Left ventricle myocardium superior (tissue), 1 donor: Measurements from ENCODE around the gene PLXNA4. TPM values are rescaled to one million over a fixed set of nuclear protein-coding genes. Genes with fewer than 3 reads are reported as not detected.

Experiments
- ATAC-seq: fragments of 200-7000 bp; cut with Tn5 transposase; one replicate; pipeline ENCODE4 v1.9.1; 2020; ENCODE audit warnings: mild to moderate bottlenecking, moderate library complexity
- DNase-seq: peaks from one replicate; pipeline ENCODE4 v3.0.0-alpha.2; 2020
- intact Hi-C: fragments of 100-400 bp; cut with micrococcal nuclease; formaldehyde crosslinking; loops from one replicate; pipeline ENCODE4 v1.11.0; 2022
- total RNA-seq: library from RNA; stranded (reverse); fragmentation: NEBNext Ultra II Directional; extraction: Animal tissue kit (Norgen Biotek cat#: 25700); gene quantifications from one replicate; pipeline ENCODE4 v1.2.1, GENCODE V29; 2021
- donor health status: DM: no; HTN: yes; CAD: no; lungs with severe emphysema.

PLXNA4 gene
- total RNA-seq, 1 donor from 2014 or later = 19.2 TPM

DNA sequence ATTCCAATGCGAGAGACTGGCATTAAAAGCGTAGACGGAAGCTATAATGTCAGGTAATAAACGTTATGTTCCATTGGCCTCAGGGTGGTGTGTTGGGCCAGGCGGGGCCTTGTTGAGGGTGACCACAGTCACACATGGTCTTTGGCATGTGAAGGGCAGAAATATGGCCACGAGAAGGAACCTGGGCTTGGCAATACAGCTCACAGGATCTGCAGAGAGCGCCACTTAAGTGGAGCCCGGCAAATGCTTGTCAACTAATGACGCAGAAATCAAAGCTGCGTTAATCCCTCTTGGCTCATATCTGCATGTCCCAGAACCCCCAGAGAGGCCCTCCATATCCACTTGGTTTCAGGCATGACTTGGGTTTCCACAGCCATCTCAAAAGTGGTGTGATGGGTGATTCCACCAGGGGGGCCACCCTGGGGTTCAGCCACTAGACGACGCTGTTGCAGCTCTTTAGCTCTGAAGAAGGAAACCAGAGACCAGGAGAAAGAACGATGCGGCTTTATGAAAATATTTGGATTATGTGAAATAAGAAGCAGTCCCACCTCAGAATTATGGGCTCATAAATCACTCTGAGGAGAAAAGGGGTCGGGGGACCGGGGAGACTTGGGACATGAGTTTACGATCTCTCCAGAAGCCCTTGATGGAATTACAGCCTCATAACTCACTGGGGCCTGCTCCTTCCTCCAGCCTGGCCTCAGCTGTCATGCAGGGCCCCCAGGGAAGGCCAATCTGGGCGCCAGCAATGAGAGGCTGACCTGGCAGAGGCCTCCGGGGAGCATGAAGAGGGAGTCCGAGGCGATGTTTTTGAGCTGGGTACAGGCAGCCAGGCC, 462.5 kb downstream of the PLXNA4 start:
- ATAC-seq = no peak
- intact Hi-C loops = no loop called here
- DNase-seq = no peak

DNA sequence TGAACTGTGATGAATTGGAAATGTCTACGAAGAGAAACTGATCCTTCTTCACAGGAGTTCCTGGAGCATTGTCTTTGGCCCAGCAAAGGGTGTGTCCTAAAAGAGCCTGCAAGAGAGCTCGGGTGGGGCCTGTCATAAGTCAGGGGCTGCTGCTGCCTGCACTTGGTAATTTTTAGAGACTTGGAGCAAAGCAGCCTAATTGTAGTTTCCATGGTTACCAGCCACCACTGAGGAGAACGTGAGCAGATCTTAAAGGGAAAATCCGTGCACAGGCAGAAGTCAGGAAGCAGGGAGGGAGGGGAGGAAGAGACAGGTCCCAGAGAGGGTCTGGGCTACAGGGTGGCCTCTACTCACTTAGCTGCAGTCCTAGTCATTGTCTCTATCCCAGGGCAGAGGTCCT, 463.6 kb downstream of the PLXNA4 start:
- intact Hi-C loops = no loop called here
- DNase-seq (no peak), ATAC-seq (no peak)

DNA sequence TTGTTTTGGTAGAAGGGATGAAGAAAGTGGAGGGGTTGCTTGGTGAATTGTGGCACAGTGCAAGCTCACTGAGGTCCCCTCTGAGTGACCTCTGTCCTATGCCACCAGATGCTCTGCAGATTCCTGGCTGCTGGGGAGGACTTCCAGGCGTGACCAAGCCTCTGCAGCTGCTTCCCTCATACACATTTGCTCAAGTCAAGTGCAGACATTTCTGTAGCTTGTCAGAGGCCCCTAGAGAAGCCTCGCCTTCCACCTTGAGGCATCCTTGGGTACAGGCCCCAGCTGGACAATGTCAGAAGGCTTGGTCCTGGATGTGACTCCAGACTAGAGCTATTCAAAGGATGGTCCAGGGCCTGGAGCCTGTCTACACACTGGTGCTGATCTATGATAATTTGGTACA, 464.2 kb downstream of the PLXNA4 start:
- no peak for ATAC-seq
- intact Hi-C loops = no loop called here
- DNase-seq = no peak

DNA sequence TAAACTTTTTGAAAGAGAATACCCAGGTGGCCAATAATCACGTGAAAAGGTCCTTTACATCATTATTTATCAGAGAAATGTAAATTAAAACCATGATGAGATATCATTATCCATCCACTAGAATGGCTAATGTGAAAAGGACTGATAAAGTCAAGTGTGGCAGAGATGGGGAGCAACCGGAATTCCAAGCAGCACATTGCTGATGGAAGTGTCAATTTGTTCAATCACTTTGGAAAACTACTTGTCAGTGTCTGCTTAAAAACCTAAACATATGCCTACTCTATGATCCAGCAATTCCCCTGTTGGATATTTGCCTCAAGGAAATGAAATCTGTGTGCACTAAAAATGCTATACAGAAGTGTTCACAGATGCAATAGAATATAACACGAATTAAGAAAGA, 465.6 kb downstream of the PLXNA4 start:
- intact Hi-C loops = no loop called here
- no peak for ATAC-seq
- no peak for DNase-seq

DNA sequence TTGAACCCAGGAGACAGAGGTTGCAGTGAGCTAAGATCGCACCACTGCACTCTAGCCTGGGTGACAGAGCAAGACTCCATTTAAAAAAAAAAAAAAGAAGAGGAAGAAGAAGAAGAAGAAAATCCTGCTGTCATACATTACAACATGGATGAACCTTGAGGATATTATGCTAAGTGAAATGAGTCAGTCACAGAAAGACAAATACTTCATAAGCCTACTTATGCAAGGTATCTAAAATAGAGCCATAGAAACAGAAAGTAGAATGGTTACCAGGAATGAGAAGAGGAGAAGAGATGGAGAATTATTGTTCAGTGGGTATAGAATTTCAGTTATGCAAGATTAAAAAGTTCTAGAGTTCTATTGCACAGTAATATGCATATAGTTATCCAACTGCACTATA, 466.5 kb downstream of the PLXNA4 start:
- intact Hi-C loops = no loop called here
- DNase-seq = no peak
- ATAC-seq = no peak

DNA sequence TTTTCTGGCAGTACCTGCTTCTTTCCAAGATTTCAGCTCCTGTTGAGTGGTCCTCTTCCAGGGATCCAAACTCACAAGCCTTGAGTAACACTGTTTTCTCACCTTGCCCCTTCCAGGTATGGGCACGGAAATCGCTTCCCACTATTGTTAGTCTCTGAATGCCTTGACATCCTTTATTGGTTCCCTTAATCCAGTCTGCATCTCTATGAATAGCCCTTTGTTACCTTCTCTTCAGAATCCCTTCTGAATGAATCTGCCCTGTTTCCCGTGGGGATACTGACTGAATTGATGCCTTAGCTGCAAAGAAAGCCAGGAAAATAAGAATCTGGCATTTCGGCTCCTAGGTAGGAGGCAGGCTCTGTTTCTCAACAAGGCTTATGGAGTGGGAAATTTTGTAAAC, 467.7 kb downstream of the PLXNA4 start:
- intact Hi-C loops = no loop called here
- ATAC-seq = no peak
- DNase-seq = no peak

DNA sequence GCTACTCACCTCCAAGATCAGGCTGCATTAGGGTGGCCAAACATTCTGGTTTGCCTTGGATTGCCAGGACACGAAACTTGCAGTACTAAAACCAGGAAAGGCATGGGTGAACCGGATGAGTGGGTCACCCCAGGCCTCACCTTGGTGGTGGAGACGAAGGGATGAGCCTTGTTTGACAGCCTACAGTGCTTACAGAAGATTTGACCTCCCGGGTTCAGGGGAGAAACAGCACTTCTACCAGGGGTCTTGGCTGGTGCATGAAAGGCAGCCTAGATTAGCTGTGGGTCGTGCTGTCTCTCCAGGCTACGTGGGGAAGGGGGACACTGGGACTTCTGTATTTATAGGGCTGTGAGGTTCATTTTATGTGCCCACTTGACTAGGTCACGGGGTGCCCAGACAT, 469.8 kb downstream of the PLXNA4 start:
- intact Hi-C loops = no loop called here
- ATAC-seq = no peak
- no peak for DNase-seq

DNA sequence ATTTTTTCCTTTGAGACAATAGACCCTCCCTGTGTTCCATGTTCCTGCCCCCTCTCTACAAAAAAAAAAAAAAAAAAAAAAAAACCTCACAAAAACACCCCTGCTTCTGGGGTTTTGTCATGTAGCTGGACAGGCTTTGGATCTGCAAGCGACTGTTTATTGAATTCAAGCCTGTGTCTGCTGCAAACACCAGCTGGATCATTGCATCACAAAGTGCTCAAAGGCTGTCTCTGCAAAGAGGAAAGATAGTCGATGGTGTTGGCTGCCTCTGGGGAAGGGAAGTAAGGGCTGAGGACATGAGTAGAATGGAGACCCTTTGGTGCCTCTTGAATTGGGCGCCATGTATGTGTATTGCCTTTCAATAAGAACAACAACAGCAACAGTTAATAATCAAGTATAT, 471.2 kb downstream of the PLXNA4 start:
- intact Hi-C loops = no loop called here
- ATAC-seq (no peak), DNase-seq (no peak)

DNA sequence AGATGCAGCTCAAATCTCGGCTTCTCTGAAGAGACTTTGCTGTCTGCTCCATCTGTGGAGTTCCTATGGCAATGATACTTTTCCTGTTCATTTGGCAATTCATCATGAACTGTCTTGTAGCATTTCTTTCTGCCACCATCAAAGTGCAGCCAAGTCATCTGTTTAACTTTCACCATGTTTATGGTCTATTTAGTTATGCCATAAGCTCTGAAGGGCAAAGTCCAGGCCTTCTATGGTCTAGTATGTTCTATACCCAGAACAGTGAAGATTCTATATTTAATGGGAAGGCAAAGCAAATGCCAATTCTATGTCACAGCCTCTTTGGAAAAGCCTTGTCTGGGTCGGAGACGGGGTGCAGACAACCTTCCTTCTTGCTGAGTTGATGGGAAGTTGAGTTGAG, 472.6 kb downstream of the PLXNA4 start:
- intact Hi-C loops = no loop called here
- DNase-seq (no peak), ATAC-seq (no peak)

DNA sequence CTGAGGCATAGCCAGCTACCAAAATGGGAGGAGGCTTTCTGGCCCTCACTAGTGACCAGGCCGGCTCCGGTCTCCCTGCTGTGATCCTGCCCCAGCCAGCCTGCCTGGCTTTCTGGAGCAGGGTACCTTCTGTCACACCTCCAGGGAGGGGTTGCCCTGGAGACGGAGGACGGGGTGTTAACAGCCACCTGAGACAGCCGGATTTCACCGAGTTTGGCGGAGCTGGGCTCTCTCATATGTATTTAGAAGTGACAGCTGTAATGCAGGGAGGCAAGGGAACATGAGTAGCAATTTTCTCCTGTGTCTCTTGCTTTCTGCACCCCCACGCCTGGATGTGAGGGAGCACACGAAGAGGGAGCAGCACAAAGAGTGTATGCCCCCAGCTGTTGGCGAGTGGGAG, 473.3 kb downstream of the PLXNA4 start:
- intact Hi-C loops = no loop called here
- DNase-seq (no peak), ATAC-seq (no peak)

DNA sequence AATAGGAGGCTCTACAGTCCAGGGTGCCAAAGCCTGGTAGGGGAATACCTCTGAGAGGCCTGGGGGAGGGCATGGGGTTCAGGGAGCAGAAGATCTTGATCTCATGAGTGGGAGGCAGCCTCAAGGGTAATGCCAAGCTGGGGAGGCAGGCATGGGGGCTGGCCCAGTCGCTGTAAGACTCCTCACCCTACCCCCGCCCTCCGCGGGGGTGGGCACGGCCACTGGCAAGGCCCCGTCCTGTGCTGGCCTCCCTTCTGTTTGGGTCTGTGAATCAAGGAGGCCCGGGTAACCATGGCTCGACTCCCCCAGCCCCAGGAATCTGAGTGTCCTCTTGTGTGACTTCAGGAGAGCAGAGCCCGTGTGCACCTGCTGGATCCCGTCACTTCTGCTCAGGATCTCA, 473.9 kb downstream of the PLXNA4 start:
- DNase-seq (no peak), ATAC-seq (no peak)
- intact Hi-C loops = no loop called here

DNA sequence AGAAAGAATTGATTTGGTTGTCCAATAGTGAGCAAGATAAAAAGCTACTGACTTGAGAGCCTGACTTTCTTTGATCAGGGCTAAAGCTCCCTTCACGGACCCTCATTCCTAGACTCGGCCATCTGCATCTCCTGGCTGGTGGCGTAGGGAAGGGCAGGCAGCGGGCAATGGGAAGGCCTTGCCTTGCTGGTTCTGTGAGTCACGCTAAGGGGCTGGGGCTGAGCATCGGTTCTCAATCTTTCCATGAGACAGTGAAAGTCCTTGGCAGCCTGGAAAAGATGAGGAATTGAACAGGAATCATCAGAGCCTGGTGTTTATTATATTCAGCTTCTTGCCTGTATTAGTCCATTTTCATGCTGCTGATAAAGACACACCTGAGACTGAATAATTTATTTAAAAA, 475.3 kb downstream of the PLXNA4 start:
- DNase-seq (no peak), ATAC-seq (no peak)
- intact Hi-C loops = no loop called here

DNA sequence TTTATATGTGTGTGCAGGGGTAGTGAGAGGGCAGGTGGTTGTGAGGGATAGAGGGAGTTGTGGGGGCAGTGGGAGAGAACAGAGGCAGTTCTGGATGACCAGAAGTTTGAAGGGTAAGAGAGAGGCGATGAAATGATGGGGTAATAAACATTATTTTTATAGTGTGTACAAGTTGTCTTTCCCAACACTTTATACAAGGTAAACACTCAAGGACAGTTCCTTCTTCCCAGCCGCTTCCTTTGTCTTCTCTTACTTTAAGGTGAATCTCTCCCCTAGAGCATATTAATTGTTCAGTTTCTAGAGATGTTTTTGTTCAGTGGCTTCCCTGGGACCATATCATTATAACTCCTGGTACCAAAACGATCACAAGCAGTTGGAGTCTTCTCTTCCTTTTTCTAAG, 475.8 kb downstream of the PLXNA4 start:
- intact Hi-C loops = no loop called here
- no peak for DNase-seq
- ATAC-seq = no peak

DNA sequence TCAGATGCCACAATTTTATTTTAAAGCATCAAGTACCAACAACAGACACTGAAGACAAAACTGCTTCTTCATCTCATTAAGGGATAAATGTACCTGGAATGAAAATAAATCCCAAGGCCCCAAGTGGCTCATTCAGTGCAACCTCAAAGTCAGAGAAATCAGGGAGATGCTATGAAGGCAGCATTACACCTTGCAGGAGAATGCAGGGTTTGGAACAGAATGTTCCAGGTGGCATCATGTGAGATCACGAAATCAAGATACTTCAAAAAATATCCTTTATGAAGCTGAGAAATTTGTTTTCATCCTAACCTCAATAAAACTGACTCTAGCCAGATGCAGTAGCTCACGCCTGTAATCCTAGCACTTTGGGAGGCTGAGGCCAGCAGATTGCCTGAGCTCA, 477.1 kb downstream of the PLXNA4 start:
- DNase-seq (no peak), ATAC-seq (no peak)
- intact Hi-C loops = no loop called here

DNA sequence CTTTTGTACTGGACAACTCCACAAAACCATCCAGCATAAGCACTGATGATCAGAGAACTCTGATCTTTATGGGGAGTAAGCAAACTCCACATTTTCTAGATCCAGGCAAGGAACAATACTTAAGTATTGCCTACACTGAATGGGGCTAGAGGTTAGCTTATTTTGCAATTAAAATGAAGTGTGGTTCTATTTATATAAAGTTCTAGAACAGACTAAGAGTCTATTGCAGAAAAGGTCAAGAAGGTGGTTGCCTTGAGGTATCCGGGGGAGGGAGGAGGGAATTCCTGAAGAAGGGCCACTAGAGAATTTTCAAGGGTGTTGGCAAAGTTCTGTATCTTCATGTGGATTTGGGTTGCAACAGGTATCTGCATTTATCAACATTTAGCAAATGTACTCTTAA, 477.9 kb downstream of the PLXNA4 start:
- intact Hi-C loops = no loop called here
- DNase-seq = no peak
- ATAC-seq = no peak

DNA sequence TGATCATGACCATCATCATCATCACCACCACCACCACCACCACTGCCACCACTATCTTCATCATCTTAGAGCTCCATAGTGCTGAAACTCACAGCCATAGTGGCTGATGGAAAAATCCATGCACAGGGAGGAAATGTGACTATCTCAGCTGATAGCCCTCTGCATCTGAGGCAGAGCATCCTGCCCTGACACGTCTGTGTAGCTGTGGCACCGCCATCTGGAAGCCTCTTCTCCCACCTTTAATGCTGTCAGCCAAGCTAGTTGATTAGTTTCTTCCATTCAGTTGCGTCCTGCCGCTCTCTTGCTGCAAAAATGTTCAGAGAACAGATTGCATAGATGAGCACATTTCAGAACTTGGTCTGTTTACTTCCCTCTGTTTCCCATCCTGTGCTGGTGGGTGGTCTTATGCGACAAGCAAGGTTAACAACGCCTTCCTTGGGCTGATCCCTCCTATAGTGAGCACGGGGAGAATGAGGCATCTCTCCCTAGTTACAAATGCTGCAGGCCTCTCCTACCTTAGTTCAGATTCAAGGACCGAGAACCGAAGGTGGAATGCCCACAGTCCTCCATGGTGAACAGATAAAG, 478.6 kb downstream of the PLXNA4 start:
- ATAC-seq = no peak
- no peak for DNase-seq
- intact Hi-C loops = no loop called here

DNA sequence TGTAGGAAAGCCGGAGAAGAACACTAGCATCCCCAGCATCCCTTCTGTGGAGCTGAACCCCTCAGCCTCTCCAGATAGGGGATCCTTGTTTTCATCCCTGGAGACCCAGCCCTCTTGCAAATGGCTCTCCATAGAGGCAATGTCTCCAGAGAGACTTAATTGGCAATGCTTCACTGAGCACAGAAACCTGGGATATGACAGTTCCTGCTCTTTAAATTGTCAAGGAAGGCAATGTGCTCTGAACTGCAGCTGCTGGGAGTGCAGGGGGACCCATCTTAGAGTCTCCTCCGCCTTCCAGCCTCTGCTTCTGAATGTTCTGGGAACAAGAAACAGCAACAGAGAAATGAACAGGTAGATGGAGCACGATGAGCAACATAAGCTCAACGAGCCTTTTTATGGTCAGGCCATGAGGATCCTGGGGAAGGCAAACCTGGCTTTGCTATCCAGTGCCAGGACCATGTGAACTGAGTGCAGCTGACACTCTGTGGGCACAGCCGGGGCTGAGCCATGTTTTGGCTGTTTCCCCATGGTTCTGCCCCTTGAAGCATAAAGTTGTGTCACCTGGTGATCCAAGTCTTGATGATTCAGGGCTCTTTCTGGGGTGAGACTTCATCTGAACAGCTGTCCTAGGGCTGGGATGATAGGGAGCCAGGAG, 481.0 kb downstream of the PLXNA4 start:
- intact Hi-C loops = no loop called here
- DNase-seq (no peak), ATAC-seq (no peak)

DNA sequence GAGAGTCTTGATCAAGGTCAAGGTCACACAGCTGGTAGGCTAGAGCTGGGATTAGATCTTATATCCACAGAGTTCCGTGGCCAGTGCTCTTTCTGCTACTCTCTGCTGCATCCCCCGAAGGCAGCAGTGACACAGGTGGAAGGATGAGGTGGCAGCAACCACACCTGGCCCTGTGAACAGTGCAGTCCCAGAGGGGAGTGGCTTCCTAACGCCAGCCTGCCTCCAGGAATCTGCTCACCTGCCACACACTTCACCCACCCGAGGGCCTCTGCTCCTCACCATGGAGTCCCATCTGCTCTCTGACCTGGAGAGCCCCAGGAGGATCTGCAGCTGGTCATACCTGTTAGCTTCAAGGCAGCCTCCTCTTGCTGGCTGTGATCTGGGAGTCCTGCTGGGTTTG, 484.2 kb downstream of the PLXNA4 start:
- ATAC-seq (no peak), DNase-seq (no peak)
- intact Hi-C loops = no loop called here

DNA sequence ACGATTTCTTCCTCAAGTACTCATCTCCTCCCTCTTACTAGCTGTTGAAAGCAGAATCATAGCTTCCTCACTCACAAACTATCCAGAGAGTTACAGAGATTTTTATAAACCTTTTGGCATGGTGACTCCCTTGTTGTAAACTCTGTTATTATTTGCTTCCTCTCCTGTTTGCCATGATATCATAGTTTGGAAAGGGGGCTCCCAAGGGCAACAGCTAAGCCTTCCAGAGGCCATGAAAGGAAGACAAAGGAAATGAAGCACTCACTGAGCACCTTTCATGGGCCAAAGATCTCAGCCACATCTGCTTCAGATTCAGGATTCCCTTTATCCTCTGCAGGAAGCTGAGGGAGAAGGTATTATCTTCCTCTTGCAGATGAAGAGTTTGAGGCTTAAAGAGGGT, 484.6 kb downstream of the PLXNA4 start:
- intact Hi-C loops = no loop called here
- no peak for ATAC-seq
- DNase-seq = no peak

DNA sequence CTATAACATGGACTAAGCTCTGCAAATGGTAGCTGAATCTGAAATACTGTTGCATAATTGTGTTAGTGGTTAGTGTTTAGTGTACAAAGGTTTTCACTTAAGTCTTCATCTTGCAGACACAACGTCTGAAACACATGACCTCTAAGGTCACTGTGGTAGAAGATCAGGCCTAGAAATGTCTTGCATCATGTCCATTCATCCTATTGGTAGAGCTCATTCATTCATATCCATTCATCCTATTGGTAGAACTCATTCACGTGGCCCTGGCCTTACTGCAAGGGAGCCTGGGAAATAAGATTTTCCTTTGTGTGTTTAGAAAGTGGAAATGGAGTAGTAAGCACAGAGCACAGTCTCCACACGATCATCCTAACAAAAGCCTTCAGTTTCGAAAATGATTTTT, 485.8 kb downstream of the PLXNA4 start:
- intact Hi-C loops = no loop called here
- DNase-seq (no peak), ATAC-seq (no peak)

DNA sequence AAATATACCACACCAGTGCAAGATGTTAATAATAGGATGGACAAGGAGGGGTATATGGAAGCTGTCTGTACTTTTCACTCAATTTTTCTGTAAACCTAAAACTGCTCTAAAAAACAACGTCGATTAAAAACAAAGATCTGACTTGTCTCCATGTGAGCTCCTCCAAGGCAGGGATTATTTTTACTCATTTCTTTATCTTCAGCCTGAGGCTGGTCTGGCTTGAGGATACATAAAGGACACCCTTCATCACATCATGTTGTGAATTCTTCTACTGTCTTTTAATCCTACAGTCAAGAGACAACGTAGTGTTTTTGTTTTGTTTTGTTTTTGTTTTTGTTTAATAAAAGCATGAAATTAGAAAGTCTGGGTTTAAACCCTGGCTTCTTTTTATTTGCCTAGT, 486.9 kb downstream of the PLXNA4 start:
- no peak for ATAC-seq
- intact Hi-C loops = no loop called here
- DNase-seq = no peak
